Panc1 (cell line): ENCODE measurements around the gene SSBP4.

Experiments
- POLR2AphosphoS5 ChIP-seq: IDR thresholded peaks from 2 replicates; pipeline ENCODE4 v1.6.1; 2012; ENCODE audit warnings: mild to moderate bottlenecking, low read depth, low read length, moderate library complexity
- TCF7L2 ChIP-seq: IDR thresholded peaks from 2 replicates; pipeline ENCODE4 v1.6.1; 2011; ENCODE audit warnings: mild to moderate bottlenecking, low read depth, low read length, inconsistent platforms

GRCh38 chr19:18483119-18483890 lies 64.1 kb downstream of the SSBP4 start:
- TF ChIP-seq TCF7L2 (no peak), POLR2AphosphoS5 (no peak)
